Measurements from ENCODE around the gene PRAME.
A peak's percentile ranks its signal among the peaks of the same experiment; 100 is the strongest.

PRAME gene

GRCh38 chr22:22579869-22580604 lies 21.0 kb upstream of the PRAME start:
- no peak for DNase-seq (ENCODE audit: low spot score)

- no peak for DNase-seq (ENCODE audit: low spot score)
These were observed 19.8 kb upstream of the PRAME start for GRCh38 chr22:22578702-22579424.

- no peak for DNase-seq (ENCODE audit: low spot score)
These were observed 17.9 kb upstream of the PRAME start for GRCh38 chr22:22576989-22577427.

DNA sequence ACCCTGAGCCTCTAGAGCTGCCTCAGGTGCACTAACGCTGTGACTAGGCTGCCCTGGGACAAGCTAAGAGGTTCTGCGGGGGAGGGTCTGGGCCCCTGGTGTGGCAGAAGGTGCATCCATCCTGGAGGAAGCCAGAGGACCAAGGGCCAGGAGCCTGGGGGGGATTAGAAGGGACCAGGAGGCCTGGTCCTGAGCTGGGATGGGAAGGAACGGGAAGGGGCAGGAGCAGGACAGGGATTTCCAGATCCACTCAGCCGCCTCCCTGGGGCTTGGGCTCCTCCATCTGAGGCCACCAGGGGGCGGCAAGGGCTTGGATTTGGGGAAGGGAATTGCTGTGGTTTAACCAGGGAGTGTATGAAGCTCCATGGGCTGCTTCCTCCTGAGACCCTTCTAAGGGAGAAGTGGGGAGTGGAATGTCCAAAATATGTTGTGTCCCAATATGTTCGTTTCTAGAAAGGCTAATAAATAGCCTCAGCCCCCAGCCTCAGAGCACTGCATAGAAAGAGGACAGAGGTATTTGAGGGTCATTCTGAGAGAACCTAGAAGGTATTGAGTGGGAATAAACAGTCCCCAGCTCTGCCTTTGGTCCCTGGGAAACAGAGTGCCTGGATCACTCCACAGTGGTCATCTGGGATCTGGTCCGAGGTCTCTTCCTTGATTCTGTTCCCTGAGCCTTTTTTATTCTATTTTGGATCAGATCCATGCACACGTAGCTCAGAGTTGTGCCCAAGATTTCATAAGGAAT lies 17.4 kb upstream of the PRAME start:
- peak; percentile 16 for DNase-seq (ENCODE audit: low spot score)

GRCh38 chr22:22574361-22574760 lies 15.3 kb upstream of the PRAME start:
- DNase-seq (ENCODE audit: low spot score) = no peak

GRCh38 chr22:22573047-22573889 lies 14.2 kb upstream of the PRAME start:
- DNase-seq (ENCODE audit: low spot score) = no peak

GRCh38 chr22:22571862-22572261 lies 12.8 kb upstream of the PRAME start:
- DNase-seq (ENCODE audit: low spot score) = no peak

- DNase-seq (ENCODE audit: low spot score) = no peak
These were observed 12.4 kb upstream of the PRAME start for GRCh38 chr22:22571429-22571828.

DNA sequence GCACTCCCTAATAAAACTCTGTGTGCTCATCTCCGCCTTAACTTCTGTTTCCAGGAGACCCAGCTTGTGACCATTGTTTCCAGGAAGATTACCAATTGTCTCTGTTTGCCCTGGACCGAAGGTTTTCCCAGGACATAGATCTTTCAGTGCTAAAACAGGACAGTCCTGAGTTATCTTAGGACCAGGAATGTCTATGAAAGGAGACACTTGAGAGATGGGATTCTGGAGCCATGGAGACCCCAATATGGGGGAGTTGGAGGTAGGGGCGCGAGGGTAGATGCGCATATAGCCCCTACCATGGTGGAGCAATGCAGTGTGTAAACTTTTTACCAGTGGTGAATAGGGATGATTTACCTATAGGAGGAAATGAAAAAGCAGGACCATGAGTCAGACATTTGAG lies 10.2 kb upstream of the PRAME start:
- no peak for DNase-seq (ENCODE audit: low spot score)

DNA sequence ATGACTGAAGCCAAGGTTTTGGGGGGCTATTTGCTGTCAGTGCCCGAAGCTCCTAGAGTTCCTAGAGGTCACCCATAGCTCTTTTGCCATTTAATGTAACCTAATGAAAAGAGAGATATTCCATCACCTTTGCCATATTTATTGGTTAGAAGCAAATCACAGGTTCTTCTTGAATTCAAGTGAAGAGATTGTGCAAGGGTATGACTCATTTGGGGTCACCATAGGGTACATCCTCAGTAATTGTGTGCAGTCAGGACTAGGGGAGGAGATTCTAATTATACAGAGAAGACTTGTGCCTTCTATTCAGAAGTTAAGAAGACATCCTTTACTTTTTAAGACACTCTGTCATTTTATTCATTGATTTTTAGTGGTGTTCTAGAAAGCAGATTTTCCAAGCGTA lies 6.9 kb upstream of the PRAME start:
- DNase-seq (ENCODE audit: low spot score) = no peak

- no peak for DNase-seq (ENCODE audit: low spot score)
These were observed 744 bp downstream of the PRAME start for GRCh38 chr22:22558071-22558971.

GRCh38 chr22:22556995-22557925 lies 1.8 kb downstream of the PRAME start:
- DNase-seq (ENCODE audit: low spot score) = no peak

DNA sequence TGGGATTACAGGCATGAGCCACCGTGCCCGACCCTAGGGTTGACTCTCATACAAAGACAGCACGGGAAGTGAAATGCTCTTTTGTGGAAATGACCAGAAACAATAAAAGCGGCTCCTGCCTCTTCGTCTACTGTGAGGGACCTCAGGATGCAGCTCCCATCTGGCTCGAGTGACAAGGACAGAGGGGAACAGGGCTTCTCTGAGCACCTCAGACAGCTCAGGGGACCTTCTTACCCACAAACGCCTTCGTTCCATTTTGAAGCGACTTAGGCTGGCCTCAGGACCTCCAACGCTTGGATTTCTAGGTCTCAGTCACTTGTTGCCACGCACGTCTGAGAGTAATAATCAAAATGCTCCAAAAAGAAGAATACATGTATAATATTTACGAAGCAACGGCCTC lies 2.5 kb downstream of the PRAME start:
- DNase-seq (ENCODE audit: low spot score) = no peak

- no peak for DNase-seq (ENCODE audit: low spot score)
These were observed 3.5 kb downstream of the PRAME start for GRCh38 chr22:22555596-22555995.

GRCh38 chr22:22554587-22555284 lies 4.3 kb downstream of the PRAME start:
- no peak for DNase-seq (ENCODE audit: low spot score)

DNA sequence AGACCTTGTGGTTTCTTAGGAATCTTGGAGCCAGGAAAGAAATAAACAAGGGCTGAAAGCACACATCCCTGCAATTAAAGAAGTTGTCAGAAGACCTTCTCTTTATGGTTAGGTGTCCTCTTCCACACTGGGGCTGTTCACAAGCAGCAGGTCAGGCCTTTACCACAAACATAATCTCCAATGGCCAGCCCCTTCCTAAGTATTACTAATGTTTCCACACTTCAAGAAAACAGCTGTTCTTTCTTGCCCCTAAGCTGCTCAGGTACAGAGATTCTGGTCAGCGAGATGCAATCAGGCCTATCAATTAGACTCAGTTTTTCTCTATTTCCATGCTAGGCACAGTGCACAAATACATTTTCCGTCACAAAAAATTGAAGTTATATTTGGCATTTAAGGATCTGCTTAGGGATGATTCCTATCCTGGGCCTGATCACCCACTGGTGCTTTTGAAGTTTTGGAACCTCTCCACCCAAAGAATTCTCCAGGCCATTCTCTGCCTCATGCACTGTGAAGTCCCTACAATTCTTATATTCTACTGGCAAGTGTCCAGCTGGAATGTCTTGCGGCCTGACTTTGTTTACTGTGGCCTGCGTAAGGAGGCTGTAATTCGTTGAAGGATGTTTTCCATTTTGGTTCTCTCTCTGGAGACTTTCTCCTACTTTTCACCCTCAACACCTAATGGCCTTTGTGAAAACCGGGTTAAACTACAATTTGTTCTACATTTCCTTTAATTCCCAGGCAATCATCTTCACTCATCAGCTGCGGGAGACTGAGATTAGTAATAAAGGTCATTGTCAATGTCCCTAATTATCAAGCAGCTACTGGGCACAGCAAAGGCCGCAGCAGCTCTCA lies 5.1 kb downstream of the PRAME start:
- DNase-seq (ENCODE audit: low spot score) = no peak

DNA sequence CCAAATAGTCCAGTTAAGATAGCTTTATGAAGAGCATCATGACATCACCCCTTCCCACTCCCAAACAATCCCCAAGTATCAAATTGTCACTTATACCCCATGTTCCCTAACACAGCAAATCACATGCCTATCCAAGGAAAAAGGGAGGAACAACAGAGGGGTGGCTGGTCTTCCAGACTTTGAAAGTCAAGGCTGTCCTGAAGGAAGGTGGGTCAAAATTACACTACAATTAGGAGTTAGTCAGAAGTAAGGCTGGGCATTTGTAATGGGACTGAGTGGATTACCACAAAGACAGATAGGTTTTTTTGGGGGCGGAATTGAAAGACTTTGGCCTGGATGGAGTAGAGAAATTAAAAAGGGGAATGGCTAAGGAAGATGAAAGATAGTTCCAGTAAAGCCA lies 5.9 kb downstream of the PRAME start:
- DNase-seq (ENCODE audit: low spot score) = no peak

GRCh38 chr22:22552630-22553029 lies 6.4 kb downstream of the PRAME start:
- DNase-seq (ENCODE audit: low spot score) = no peak

Measured in CD4-positive, alpha-beta T cell treated with Interleukin-2 at 100 ng/mL for 4 hours (primary cell).